Ishikawa (cell line): ENCODE results near the gene DET1.

ENCODE experiments used
- CEBPB ChIP-seq: IDR thresholded peaks from 2 replicates; pipeline ENCODE4 v1.6.1; 2012
- CREB1 ChIP-seq: IDR thresholded peaks from 2 replicates; pipeline ENCODE4 v1.6.1; 2012; ENCODE audit warnings: low read depth
- EGR1 ChIP-seq: IDR thresholded peaks from 2 replicates; pipeline ENCODE4 v1.6.1; 2012
- EP300 ChIP-seq: IDR thresholded peaks from 2 replicates; pipeline ENCODE4 v1.6.1; 2012; ENCODE audit warnings: borderline replicate concordance
- FOXM1 ChIP-seq: IDR thresholded peaks from 2 replicates; pipeline ENCODE4 v1.6.1; 2012; ENCODE audit warnings: low read depth, borderline replicate concordance
- MAX ChIP-seq: IDR thresholded peaks from 2 replicates; pipeline ENCODE4 v1.6.1; 2012
- NFIC ChIP-seq: IDR thresholded peaks from 2 replicates; pipeline ENCODE4 v1.6.1; 2012
- RAD21 ChIP-seq: IDR thresholded peaks from 2 replicates; pipeline ENCODE4 v1.6.1; 2012; ENCODE audit warnings: low read depth
- REST ChIP-seq: IDR thresholded peaks from 2 replicates; pipeline ENCODE4 v1.6.1; 2012; ENCODE audit warnings: low read depth, mild to moderate bottlenecking
- TAF1 ChIP-seq: IDR thresholded peaks from 2 replicates; pipeline ENCODE4 v1.6.1; 2012; ENCODE audit warnings: low read depth, mild to moderate bottlenecking
- TCF12 ChIP-seq: IDR thresholded peaks from 2 replicates; pipeline ENCODE4 v1.6.1; 2012; ENCODE audit warnings: low read depth
- TEAD4 ChIP-seq: IDR thresholded peaks from 2 replicates; pipeline ENCODE4 v1.6.1; 2012
- USF1 ChIP-seq: IDR thresholded peaks from 2 replicates; pipeline ENCODE4 v1.6.1; 2012
- YY1 ChIP-seq: IDR thresholded peaks from 2 replicates; pipeline ENCODE4 v1.6.1; 2012; ENCODE audit warnings: low read depth
- ZBTB7A ChIP-seq: IDR thresholded peaks from 2 replicates; pipeline ENCODE4 v1.6.1; 2012; ENCODE audit warnings: low read depth

The DET1 gene

GRCh38 chr15:88546248-88547129 is at the start of gene DET1:
Gene DET1, minus strand, starts transcription at chr15:88546681. Its CDS starts 14,976 bp downstream, at chr15:88531705.
- no peak for TF ChIP-seq REST
- TF ChIP-seq ZBTB7A, result no peak
- TF ChIP-seq TEAD4, result no peak
- no peak for TF ChIP-seq FOXM1
- TF ChIP-seq MAX, result peak; percentile 85
- peak; percentile 45; the same call in 1 of the 2 replicates for TF ChIP-seq EGR1
- TF ChIP-seq CREB1, result no peak
- no peak for TF ChIP-seq RAD21
- TF ChIP-seq TAF1, result no peak
- TF ChIP-seq NFIC, result no peak
- no peak for TF ChIP-seq CEBPB
- no peak for TF ChIP-seq USF1
- peak; percentile 88 for TF ChIP-seq YY1
- peak; percentile 41; the same call in 1 of the 2 replicates for TF ChIP-seq EP300
- TF ChIP-seq TCF12, result peak; percentile 68

GRCh38 chr15:88591384-88591783 is 44.9 kb upstream of the DET1 start:
- TF ChIP-seq NFIC (no peak), ZBTB7A (no peak), FOXM1 (no peak; the same call in 1 of the 2 replicates), EP300 (no peak), CREB1 (no peak), TEAD4 (no peak), REST (no peak), RAD21 (no peak), YY1 (no peak), TAF1 (no peak), MAX (no peak), CEBPB (no peak), EGR1 (no peak), USF1 (no peak), TCF12 (no peak)

- no peak for TF ChIP-seq MAX
Measured at GRCh38 chr15:88590759-88591158, 44.3 kb upstream of the DET1 start.

- TF ChIP-seq REST (no peak), TAF1 (no peak), CREB1 (no peak), MAX (no peak), RAD21 (no peak), TEAD4 (no peak), YY1 (no peak), TCF12 (no peak), USF1 (no peak), EGR1 (no peak), FOXM1 (no peak)
Measured at GRCh38 chr15:88586401-88587162, 40.1 kb upstream of the DET1 start.
